ENCODE measurements around the gene DES.

The DES gene

GRCh38 chr2:219421323-219421722 is 3.1 kb downstream of the DES start:
- DNase-seq = no peak

DNA sequence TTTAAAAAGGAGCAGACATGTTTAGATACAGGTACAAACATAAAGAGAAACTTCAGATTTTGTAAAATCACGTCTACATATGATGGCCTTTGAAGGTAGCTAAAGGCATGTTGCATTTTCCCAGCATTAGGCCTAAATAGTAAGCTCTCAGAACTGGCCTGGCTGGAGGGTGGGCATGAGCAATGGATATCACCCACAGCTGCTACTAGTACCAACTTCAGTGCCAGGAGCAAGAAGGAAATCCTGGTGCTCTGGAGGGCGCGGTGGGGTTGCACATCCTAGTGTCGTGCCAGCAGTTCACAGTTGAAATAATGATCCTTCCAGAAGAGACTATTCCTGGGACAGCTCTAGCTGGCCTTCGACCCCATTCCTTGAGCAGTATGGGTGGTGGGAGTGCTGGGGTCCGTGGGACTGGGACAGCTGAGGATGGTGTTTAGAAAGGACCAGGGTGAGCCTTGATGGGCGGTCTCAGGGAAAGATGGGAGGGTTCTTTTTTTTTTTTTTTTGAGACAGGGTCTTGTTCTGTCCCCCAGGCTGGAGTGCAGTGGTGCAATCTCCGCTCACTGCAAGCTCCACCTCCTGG is 4.9 kb downstream of the DES start:
- DNase-seq = no peak

- no peak for DNase-seq
Observed at GRCh38 chr2:219423652-219424377, 5.6 kb downstream of the DES start.

DNA sequence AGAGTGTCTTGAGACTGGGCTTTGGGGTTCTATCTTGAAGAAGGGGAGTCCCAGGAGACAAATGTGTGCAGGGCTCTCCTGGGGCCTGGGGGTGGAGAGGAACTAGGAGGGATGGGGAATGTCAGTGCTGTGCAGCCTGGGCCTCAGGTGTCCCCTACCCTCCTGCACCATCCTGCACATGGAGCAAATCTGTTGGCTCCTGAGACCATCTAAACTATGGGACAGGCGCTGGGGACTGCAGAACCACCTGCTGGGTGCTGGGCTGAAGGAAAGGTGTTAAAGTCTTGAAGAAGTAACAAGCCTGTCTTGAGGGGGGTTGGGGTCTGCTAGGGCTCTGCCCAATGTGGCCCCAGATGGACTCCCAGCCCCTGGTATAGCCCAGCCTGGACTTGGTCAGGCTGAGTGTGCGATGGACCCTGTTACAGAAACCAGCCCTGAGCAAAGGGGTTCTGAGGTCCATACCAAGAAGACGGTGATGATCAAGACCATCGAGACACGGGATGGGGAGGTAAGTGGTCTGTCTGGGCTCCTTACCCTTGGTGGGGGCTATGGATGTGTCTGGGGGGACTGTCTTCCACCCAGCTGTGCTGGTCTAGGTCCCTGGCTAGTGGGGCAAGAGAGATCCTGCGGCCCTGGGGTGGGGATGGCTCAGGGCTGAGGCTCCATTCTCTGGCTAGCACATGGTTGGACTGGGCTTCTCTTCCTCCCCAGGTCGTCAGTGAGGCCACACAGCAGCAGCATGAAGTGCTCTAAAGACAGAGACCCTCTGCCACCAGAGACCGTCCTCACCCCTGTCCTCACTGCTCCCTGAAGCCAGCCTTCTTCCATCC is 7.3 kb downstream of the DES start:
- DNase-seq = no peak

DNA sequence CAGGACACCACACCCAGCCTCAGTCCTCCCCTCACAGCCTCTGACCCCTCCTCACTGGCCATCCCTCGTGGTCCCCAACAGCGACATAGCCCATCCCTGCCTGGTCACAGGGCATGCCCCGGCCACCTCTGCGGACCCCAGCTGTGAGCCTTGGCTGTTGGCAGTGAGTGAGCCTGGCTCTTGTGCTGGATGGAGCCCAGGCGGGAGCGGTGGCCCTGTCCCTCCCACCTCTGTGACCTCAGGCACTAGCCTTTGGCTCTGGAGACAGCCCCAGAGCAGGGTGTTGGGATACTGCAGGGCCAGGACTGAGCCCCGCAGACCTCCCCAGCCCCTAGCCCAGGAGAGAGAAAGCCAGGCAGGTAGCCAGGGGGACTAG is 7.9 kb downstream of the DES start:
- DNase-seq = no peak

GRCh38 chr2:219426534-219427136 is 8.5 kb downstream of the DES start:
- DNase-seq = no peak

GRCh38 chr2:219428469-219428868 is 10.3 kb downstream of the DES start:
- DNase-seq = no peak

DNA sequence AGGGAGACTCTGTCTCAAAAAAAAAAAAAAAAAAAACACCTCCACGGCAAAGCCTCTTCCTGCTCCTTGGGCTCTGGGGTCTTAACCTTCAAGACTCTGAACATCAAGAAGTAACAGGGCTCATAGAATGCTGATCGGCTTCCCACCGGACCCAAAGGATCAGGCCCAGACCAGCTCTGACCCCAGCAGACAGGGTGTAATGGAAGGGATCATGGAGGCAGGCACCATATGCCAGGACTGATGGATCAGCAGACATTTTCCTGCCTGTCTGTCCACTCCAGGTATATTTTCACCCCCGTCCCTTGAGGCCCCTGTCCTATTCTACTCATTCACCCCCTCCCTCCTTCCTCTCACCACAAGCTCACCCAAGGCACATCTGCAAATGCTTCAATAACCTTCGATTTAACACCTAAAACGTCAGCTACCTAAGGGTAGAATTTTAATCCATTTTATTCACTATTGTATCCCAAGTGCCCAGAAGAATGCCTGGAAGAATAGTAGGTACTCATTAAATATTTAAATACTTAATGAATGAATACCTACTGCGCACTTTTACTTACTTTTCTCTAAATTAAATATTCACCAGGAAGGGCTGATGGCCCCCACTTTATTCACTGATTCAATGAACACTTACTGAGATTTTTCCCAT is 11.9 kb downstream of the DES start:
- no peak for DNase-seq

- DNase-seq = peak; percentile 72
Observed at GRCh38 chr2:219430633-219431615, 12.7 kb downstream of the DES start.

- peak; percentile 87 for DNase-seq
Observed at GRCh38 chr2:219433666-219434467, 15.7 kb downstream of the DES start.

DNA sequence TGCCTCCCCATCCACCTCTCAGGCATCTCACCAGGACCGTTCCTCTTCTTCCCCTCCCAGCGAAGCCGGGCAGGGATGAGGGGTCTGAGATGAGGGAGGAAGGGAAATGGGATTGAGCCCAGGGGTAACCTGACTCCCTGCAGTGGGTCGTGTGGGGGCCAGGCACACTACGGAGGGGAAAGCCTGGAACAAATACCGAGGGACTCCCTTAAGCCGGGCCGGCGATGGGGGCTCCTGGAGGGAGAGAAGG is 16.2 kb downstream of the DES start:
- no peak for DNase-seq

DNA sequence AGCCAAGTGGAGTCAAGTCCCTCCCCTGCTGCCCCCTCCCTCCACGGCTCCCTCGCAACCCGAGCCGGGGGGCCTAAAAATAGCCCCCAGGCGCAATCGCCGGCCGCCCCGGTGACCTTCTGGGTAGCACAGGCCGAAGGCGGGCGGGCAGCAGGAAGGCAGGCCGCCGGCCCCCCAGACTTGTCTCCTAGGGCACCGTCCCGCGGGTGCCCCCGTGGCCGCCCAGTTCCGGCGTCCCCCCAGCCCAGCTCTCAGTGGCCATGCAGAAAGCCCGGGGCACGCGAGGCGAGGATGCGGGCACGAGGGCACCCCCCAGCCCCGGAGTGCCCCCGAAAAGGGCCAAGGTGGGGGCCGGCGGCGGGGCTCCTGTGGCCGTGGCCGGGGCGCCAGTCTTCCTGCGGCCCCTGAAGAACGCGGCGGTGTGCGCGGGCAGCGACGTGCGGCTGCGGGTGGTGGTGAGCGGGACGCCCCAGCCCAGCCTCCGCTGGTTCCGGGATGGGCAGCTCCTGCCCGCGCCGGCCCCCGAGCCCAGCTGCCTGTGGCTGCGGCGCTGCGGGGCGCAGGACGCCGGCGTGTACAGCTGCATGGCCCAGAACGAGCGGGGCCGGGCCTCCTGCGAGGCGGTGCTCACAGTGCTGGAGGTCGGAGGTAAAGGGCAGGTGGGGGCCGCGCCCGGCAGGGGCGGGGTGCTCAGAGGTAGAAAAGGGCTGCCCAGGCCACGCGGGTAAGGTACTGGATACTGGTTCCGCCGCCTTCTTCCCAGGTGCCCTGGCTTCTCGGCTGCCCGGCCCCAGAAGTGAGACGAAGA is 16.7 kb downstream of the DES start, which contains the start of gene SPEG:
Gene SPEG, plus strand, starts transcription at position 126 of the 808 bp plus-strand sequence. Its CDS starts 135 bp downstream, at position 261.
- peak; percentile 56 for DNase-seq

- no peak for DNase-seq
Observed at GRCh38 chr2:219435701-219436100, 17.5 kb downstream of the DES start.

GRCh38 chr2:219436491-219436890 is 18.3 kb downstream of the DES start:
- DNase-seq = no peak

GRCh38 chr2:219437141-219437540 is 19.0 kb downstream of the DES start:
- no peak for DNase-seq

GRCh38 chr2:219437690-219438206 is 19.6 kb downstream of the DES start:
- DNase-seq = no peak

- DNase-seq = no peak
Observed at GRCh38 chr2:219438453-219438852, 20.3 kb downstream of the DES start.

DNA sequence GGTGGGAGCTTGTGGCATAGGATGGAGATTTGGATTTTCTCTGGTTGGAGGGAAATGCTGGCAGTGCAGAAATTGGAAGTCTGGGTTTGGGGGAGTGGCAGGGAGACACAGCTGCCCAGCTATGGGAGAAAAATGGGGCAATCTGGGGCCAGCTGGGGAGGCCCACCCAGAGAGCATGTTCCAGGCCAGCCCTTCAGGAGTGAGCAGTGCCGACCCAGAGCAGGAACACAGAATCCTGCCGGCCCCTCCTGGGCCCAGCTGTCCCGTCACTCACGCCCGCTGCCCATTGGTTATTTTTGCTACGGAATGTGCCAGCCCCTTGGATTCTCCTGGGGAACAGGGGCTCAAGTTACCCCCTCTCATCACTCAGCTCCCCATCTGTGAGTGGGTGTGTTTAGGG is 21.3 kb downstream of the DES start:
- no peak for DNase-seq

DNA sequence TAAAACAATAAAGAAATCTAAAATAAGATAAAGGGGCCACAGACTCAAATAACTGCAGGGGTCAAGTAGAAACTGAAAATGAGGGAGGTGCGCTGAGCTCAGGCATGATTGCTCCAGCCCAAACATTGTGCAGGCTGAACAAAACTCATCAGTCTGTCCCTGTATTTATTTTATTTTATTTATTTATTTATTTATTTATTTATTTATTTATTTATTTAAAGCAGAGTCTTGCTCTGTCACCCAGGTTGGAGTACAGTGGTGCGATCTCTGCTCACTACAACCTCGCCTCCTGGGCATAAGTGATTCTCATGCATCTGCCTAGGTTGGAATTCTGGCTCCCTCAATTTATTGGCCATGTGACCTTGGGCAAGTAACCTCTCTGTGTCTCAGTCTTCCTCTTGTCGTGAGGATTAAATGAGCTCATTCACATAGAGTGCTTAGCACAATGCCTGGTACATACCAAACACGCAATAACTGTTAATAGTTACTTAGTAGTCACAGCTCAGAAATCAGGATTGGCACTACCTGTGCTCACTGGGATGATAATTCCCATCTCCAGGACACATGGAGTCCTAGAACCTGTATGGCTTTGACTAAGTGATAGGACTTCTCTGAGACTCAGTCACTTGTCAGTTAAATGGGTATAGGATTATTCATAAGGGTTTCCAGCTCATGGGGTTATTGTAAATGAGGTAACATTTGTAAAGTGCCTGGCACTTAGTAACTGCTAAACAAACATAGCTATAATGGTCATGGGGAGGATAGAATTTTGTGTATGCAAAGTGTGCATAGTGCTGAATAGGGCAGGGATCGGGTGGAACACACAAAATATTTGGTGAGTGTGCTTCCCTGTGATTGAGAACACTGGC is 22.4 kb downstream of the DES start:
- DNase-seq = peak; percentile 36
